ENCODE results near the gene ABCA8. TPM values are rescaled to one million over a fixed set of nuclear protein-coding genes. Genes with fewer than 3 reads are reported as not detected.

Gene ABCA8
- total and polyA plus RNA-seq, 2 experiments from 2014 or later, result not detected

- no peaks in the 10 kb centered on the region for H4K20me1 ChIP-seq (replicated peaks; ENCODE audit: insufficient read depth)
- H2AFZ ChIP-seq, result no peak overlapping the region
- no peaks in the 10 kb centered on the region for H3K27me3 ChIP-seq (ENCODE audit: insufficient read depth)
- Mint-ChIP-seq H3K4me1 (no peaks in the 10 kb centered on the region; the same call in 2 of the 3 replicates), H3K9me3 (no peaks in the 10 kb centered on the region), H3K4me3 (no peak overlapping the region), H3K36me3 (ENCODE audit: low read depth) (no peaks in the 10 kb centered on the region), H3K27ac (no peak overlapping the region), H3K27me3 (ENCODE audit: insufficient read depth, low read depth, poor library complexity) (no peaks in the 10 kb centered on the region)
- no peak overlapping the region for H3K4me2 ChIP-seq
- no peak for DNase-seq (ENCODE audit: low spot score)
- H3K27ac ChIP-seq (ENCODE audit: low read depth), result no peak overlapping the region
- H3K4me3 ChIP-seq, result no peak overlapping the region
- no peaks in the 10 kb centered on the region for H3K36me3 ChIP-seq (ENCODE audit: insufficient read depth)
- no peak for ATAC-seq
- no peak for TF ChIP-seq REST (IDR thresholded peaks at IDR 0.05; ENCODE audit: unreplicated experiment)
- no peak for TF ChIP-seq NANOG (IDR thresholded peaks at IDR 0.05; ENCODE audit: borderline replicate concordance)
- no peak for TF ChIP-seq POLR2AphosphoS5 (IDR thresholded peaks at IDR 0.05; ENCODE audit: low read depth)
- no peak for TF ChIP-seq ZNF331 (CRISPR knock-in tag; IDR thresholded peaks at IDR 0.05; ENCODE audit: low read depth)
- TF ChIP-seq STAT1 (IDR thresholded peaks at IDR 0.05; ENCODE audit: unreplicated experiment), result no peak
- TF ChIP-seq ZNF462 (CRISPR knock-in tag; IDR thresholded peaks at IDR 0.05), result no peak
- H3K79me2 ChIP-seq (replicated peaks; ENCODE audit: insufficient read depth), result no peaks in the 10 kb centered on the region
- peaks cover 3% of the 10 kb centered on the region; the same call in 1 of the 2 replicates for H3K9me2 ChIP-seq (ENCODE audit: insufficient read depth)
- H3K4me1 ChIP-seq (ENCODE audit: insufficient read depth), result no peaks in the 10 kb centered on the region
- H3F3A ChIP-seq (replicated peaks; ENCODE audit: low read depth), result no peaks in the 10 kb centered on the region
Measured at GRCh38 chr17:68822719-68823289, 132.4 kb downstream of the ABCA8 start.

Data from GM23338 (cell line).